Measurements from ENCODE around the gene SCRN3. TPM values are rescaled to one million over a fixed set of nuclear protein-coding genes. Genes with fewer than 3 reads are reported as not detected.
"Not testable (repeated sequence)": the region's sequence is repeated elsewhere in the genome, so short reads cannot be mapped to it uniquely, and the experiment has no call there.

Gene SCRN3
- total RNA-seq, 4 donors from 2014 or later: 14.5 to 27.7 (median 20.4) TPM

GRCh38 chr2:174356347-174356746 is 39.2 kb upstream of the SCRN3 start:
- no peaks in the 10 kb centered on the region for H3K9me3 ChIP-seq
- TF ChIP-seq POLR2A (IDR thresholded peaks at IDR 0.05; ENCODE audit: low read depth) (no peak), CTCF (IDR thresholded peaks at IDR 0.05) (no peak), EP300 (IDR thresholded peaks at IDR 0.05) (no peak), POLR2AphosphoS5 (IDR thresholded peaks at IDR 0.05) (no peak)
- DNase-seq (ENCODE audit: extremely low spot score): no peak
- intact Hi-C loops (cut with DNase I): no loop called here
- H3K27ac ChIP-seq (replicated peaks in 1 of 4): no peak overlapping the region
- peaks cover 0 to 8% (median 2%) of the 10 kb centered on the region in 4 donors for H3K4me1 ChIP-seq
- 89% methylated on average over 2 of the region's 2 CpGs for WGBS
- no peak overlapping the region for H3K4me3 ChIP-seq
- peaks cover 0 to 33% (median 16%) of the 10 kb centered on the region in 4 donors for H3K36me3 ChIP-seq
- H3K27me3 ChIP-seq: no peaks in the 10 kb centered on the region

- intact Hi-C loops (cut with DNase I); H3K27ac ChIP-seq (replicated peaks in 1 of 4); H3K4me1 ChIP-seq; H3K4me3 ChIP-seq; H3K27me3 ChIP-seq; H3K9me3 ChIP-seq; DNase-seq (ENCODE audit: extremely low spot score): not testable (repeated sequence)
- peaks cover 0 to 46% (median 28%) of the 10 kb centered on the region in 4 donors for H3K36me3 ChIP-seq
- WGBS: 100% methylated on average over 4 of the region's 4 CpGs
Observed at GRCh38 chr2:174359663-174360062, 35.9 kb upstream of the SCRN3 start.

DNA sequence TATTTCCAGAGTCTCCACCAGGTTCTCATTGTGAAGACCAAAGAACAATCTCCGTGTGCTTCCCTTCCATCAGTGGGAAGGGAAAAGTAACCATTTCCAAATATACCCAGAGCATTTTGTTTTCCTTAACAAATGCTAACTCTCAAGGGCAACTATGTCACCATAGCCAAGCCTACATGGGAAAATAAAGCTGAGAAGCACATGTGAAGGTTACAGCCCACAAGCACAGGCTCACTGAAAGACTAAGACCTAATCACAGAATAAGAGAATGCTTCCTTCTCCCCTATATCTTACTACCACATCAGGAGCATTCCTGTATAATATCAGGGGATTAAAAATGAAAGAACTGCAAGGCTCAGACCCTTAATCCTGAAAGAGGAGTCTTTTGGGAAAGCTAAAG is 32.6 kb upstream of the SCRN3 start:
- WGBS: 100% methylated on average over 1 of the region's 1 CpG
- TF ChIP-seq POLR2AphosphoS5 (IDR thresholded peaks at IDR 0.05): no peak
- no peaks in the 10 kb centered on the region for H3K9me3 ChIP-seq
- DNase-seq (ENCODE audit: extremely low spot score): no peak
- no peak overlapping the region for H3K4me3 ChIP-seq
- H3K27me3 ChIP-seq: no peaks in the 10 kb centered on the region
- H3K27ac ChIP-seq (replicated peaks in 1 of 4): no peak overlapping the region
- peaks cover 0 to 4% (median 0%) of the 10 kb centered on the region in 4 donors for H3K4me1 ChIP-seq
- H3K36me3 ChIP-seq: peaks cover 11 to 62% (median 36%) of the 10 kb centered on the region in 4 donors
- intact Hi-C loops (cut with DNase I): no loop called here

GRCh38 chr2:174363492-174364225 is 31.9 kb upstream of the SCRN3 start:
- H3K4me3 ChIP-seq; H3K9me3 ChIP-seq; DNase-seq (ENCODE audit: extremely low spot score); H3K27me3 ChIP-seq; intact Hi-C loops (cut with DNase I); H3K27ac ChIP-seq (replicated peaks in 1 of 4); H3K4me1 ChIP-seq: not testable (repeated sequence)
- WGBS: 97% methylated on average over 6 of the region's 6 CpGs
- H3K36me3 ChIP-seq: peaks cover 11 to 62% (median 33%) of the 10 kb centered on the region in 4 donors

GRCh38 chr2:174364628-174365027 is 30.9 kb upstream of the SCRN3 start:
- intact Hi-C loops (cut with DNase I): no loop called here
- H3K27ac ChIP-seq (replicated peaks in 1 of 4): no peak overlapping the region
- no peaks in the 10 kb centered on the region for H3K27me3 ChIP-seq
- no peak overlapping the region for H3K4me3 ChIP-seq
- WGBS: 100% methylated on average over 2 of the region's 2 CpGs
- DNase-seq (ENCODE audit: extremely low spot score): no peak
- peaks cover 11 to 65% (median 34%) of the 10 kb centered on the region in 4 donors for H3K36me3 ChIP-seq
- TF ChIP-seq POLR2A (IDR thresholded peaks at IDR 0.05; ENCODE audit: low read depth) (no peak), EP300 (IDR thresholded peaks at IDR 0.05) (no peak), CTCF (IDR thresholded peaks at IDR 0.05) (no peak), POLR2AphosphoS5 (IDR thresholded peaks at IDR 0.05) (no peak)
- H3K9me3 ChIP-seq: no peaks in the 10 kb centered on the region
- H3K4me1 ChIP-seq: no peaks in the 10 kb centered on the region

GRCh38 chr2:174365571-174365970 is 30.0 kb upstream of the SCRN3 start:
- no peak for TF ChIP-seq CTCF (IDR thresholded peaks at IDR 0.05)
- TF ChIP-seq POLR2A (IDR thresholded peaks at IDR 0.05; ENCODE audit: low read depth): no peak
- no peak for TF ChIP-seq POLR2AphosphoS5 (IDR thresholded peaks at IDR 0.05)
- no peak for TF ChIP-seq EP300 (IDR thresholded peaks at IDR 0.05)
- Histone ChIP-seq H3K27ac (replicated peaks in 1 of 4) (no peak overlapping the region), H3K36me3 (peaks cover 11 to 67% (median 40%) of the 10 kb centered on the region in 4 donors), H3K4me1 (no peaks in the 10 kb centered on the region), H3K4me3 (no peak overlapping the region), H3K27me3 (no peaks in the 10 kb centered on the region), H3K9me3 (no peaks in the 10 kb centered on the region)
- WGBS: 75% methylated on average over 2 of the region's 2 CpGs
- intact Hi-C loops (cut with DNase I): no loop called here
- DNase-seq (ENCODE audit: extremely low spot score): no peak

Measured in esophagus muscularis mucosa (tissue), 4 donors.